Cortex of kidney (tissue), 1 donor: ENCODE measurements around the gene ENO2.
"Not testable (repeated sequence)": the region's sequence is repeated elsewhere in the genome, so short reads cannot be mapped to it uniquely, and the experiment has no call there.

Experiments used
- DNase-seq: peaks from one replicate; lab custom pipeline; 2025; lab: John Stamatoyannopoulos, UW

Gene ENO2

DNA sequence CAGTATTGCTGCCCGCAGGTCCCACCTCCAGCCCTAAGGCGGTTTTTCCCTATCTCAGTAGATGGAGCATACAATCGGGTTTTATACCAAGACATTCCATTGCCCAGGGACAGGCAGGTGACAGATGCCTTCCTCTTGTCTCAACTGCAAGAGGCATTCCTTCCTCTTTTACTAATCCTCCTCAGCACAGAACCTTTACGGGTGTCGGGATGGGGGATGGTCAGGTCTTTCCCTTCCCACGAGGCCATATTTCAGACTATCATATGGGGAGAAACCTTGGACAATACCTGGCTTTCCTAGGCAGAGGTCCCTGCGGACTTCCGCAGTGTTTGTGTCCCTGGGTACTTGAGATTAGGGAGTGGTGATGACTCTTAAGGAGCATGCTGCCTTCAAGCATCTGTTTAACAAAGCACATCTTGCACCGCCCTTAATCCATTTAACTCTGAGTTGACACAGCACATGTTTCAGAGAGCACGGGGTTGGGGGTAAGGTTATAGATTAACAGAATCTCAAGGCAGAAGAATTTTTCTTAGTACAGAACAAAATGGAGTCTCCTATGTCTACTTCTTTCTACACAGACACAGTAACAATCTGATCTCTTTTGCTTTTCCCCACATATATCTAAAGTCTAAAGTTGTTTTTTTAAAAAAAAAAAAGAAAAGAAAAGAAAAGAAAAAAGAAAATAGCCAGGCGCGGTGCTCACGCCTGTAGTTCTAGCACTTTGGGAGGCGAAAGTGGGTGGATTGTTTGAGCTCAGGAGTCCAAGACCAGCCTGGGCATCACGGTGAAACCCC is 28.0 kb upstream of the ENO2 start:
- not testable (repeated sequence) for DNase-seq

GRCh38 chr12:6887460-6887859 is 26.9 kb upstream of the ENO2 start:
- no peak for DNase-seq

DNA sequence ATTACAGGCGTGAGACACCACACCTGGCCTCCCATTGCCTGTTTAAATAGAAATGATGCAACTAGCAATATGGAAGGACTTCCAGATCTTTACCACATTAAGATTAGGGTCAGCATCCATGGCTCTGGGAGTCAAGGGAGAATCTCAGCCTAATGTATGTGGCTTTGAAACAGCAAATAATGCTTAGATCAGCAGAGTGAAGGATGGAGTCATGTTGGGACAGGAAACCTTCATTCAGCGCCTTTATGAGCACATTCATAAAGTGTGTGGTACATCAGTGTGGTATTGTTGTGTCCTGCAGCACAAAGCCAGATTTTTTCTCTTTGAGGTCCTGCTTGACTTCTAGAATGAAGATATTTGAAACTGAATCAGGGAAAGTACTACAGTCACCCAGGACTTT is 26.0 kb upstream of the ENO2 start:
- DNase-seq: no peak

- not testable (repeated sequence) for DNase-seq
Observed at GRCh38 chr12:6888794-6889193, 25.6 kb upstream of the ENO2 start.

- DNase-seq: not testable (repeated sequence)
Observed at GRCh38 chr12:6889775-6890573, 24.4 kb upstream of the ENO2 start.

GRCh38 chr12:6890789-6891645 is 23.4 kb upstream of the ENO2 start:
- peak; percentile 81 for DNase-seq

GRCh38 chr12:6891646-6892001 is 22.8 kb upstream of the ENO2 start:
- DNase-seq: no peak

DNA sequence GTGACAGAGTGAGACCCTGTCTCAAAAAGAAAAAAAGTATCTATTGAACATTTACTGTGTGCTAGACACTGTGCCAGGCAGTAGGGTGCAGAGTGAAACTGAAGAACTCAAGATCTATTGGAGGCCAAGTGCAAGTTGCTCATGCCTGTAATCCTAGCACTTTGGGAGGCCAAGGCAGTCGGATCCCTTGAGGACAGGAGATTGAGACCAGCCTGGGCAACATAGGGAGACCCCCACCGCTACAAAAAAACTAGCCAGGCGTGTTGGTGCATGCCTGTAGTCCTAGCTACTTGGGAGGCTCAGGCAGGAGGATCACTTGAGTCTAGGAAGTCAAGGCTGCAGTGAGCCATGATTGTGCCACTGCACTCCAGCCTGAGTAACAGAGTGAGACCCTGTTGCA is 21.7 kb upstream of the ENO2 start:
- DNase-seq: not testable (repeated sequence)

DNA sequence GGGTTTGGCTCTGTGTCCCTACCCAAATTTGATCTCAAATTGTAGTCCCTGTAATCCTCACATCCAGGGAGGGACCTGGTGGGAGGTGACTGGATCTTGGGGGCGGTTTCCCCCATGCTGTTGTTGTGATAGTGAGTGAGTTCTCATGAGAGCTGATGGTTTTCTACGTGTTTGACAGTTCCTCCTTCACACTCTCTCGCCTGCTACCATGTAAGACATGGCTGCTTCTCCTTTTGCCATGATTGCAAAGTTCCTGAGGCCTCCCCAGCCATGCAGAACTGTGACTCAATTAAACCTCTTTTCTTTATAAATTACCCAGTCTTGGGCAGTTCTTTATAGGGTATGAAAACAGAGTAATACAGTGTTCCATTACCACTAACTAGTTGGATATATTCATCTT is 20.1 kb upstream of the ENO2 start:
- no peak for DNase-seq

GRCh38 chr12:6896846-6897435 is 17.4 kb upstream of the ENO2 start:
- DNase-seq: no peak

DNA sequence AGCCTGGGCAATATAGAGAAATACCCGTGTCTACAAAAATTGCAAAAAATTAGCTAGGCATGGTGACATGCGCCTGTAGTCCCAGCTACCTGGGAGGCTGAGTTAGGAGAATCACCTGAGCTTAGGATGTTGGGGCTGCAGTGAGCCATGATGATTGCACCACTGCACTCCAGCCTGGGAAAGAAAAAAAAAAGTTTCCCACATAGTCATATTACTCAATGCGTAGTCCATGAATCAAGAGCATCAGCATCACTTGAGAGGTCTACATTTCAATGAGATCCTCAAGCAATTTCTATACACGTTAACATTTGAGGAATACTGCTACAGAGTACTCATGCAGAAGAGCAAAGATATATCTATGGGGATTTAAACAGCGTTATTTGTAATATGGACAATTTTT is 15.0 kb upstream of the ENO2 start:
- DNase-seq: no peak

DNA sequence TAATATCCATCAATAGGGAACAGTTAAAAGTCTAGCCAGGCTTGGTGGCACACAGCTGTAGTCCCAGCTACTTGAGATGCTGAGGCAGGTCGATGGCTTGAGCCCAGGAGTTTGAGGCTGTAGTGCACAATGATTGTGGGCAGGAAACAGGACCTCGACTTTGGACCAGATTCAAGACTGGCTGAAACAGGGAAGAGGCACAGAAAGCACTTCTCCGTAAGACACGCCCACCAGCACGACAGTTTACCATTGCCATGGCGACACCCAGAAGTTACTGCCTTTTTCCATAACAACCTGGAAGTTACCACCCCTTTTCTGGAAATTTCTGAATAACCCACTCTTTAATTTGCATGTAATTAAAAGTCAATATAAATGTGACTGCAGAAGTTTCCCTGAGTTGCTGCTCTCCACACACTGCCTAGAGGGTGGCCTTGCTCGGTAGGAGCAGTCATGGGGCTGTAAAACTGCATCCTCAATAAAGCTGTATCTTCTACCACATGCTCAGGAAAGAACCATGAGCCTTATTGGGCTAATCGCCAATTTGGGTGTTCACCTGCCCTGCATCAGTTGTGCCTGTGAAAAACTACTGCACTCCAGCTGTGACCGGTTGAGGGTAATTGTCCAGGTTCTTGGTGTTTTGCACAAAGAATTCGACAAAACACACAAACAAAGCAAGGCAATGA is 14.4 kb upstream of the ENO2 start:
- no peak for DNase-seq

DNA sequence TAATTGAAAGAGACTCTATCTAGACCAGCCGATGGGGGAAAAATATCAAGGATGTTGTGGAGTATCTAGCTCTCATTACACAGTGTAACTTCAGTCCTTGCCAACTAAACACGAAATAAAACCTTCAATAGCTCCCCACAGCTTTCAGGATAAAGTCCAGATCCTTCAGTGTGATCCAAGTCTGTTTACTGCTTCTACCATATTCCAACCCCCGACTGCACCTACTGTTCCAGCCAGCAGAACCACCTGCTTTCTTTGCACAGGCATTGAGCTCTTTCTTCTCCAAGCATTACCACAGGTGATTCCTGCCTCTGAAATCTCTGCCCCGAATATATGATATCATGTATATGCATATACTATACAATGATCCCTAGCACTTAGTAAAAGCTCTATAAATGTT is 11.9 kb upstream of the ENO2 start:
- no peak for DNase-seq

- DNase-seq: no peak
Observed at GRCh38 chr12:6903722-6904121, 10.7 kb upstream of the ENO2 start.

DNA sequence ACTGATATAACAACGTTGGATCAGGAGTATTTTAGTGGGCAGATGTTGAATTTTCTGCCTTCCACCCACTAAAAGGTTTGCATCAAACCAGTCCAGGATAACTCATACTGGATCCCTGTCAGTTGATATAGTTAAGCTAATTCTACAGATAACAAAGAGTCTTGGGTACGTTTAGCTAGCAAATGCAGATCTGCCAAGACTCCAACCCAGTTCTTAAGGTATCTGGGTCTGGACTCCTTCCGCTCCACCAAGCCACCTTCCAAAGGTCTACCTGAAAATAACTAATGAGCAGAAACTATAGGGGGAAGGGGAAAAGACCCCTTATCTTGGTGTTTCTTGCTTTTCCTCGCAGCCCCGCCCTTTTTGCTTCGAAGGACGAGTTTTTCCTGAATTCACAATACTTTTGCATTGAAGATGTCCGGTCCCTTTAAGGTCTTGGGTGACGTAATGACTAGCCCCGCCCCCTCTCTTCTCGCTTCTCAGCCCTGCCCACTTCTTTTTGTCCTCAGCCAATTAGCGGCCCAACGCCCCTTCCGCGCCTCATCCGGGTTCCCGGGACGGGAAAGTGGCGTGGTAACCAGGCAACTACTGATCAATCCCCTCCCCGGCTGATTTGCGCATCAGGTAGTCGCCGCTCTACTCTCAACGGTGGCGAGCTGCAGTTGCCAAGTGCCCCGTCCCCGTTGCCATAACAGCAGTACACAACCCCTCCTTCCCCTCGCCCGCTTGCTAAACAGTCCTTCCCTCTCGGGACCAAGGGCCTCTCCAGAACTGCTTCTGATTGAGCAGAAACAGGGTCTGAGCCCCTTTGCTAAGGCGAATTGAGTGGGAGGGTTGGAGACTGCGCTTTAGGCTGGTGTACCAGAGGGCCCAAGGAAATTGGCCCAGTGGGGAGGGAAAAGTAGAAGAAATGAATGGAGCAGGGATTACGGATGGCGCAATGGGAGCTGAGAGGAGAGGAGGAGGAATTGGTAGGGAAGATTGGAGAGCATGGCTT is 9.8 kb upstream of the ENO2 start, which contains the start of gene LRRC23:
Gene LRRC23 (plus strand): TSS at position 543 of the 997 bp plus-strand sequence. CDS start 812 bp downstream, outside the sequence.
- no peak for DNase-seq

GRCh38 chr12:6905414-6906040 is 8.9 kb upstream of the ENO2 start:
- no peak for DNase-seq

GRCh38 chr12:6908141-6908540 is 6.2 kb upstream of the ENO2 start:
- DNase-seq: not testable (repeated sequence)

DNA sequence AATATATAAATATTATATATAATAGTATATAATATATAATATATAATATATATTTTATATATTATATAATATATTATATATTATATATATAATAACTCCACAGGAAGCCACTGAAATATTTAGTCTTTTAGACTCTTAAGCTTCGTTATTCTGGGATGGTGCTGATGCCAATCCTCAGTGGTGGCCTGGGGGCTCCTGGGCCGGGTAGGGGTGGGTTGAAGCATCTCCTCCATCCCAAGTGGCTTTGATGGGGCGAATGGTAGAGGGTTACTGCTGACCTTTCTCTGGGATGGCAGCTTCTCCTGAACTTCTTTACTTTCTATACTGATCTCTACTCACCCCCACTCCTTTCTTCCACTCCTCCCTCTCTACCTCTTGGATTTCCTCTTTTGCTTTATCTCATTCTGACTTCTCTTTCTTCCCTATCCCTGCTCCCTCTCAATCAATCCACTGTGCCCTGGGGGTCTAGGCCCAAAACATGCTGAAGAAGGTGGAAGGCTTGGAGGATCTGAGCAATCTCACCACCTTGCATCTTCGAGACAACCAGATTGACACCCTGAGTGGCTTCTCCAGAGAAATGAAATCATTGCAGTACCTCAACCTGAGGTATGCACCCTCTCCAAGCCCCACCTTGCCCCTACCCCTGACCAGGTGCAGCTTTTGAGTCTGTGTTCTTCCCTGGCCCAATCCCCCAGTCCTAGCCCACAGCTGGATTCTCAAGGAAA is 4.8 kb upstream of the ENO2 start:
- no peak for DNase-seq
